Caco-2 (cell line): ENCODE results near the gene PRCC. TPM values are rescaled to one million over a fixed set of nuclear protein-coding genes. Genes with fewer than 3 reads are reported as not detected.

Experiments used
- BruUV-seq: library from RNA; stranded (reverse); fragments of 400-500 nt; replicated peaks from 2 replicates; lab custom pipeline; 2021; lab: Mats Ljungman, UMichigan
- CTCF ChIA-PET: fragments of 300-600 bp; sonication (Branson Sonifier 250); formaldehyde crosslinking; loops from one replicate; lab custom pipeline; 2022; ENCODE audit warnings: antibody characterized with exemption; lab: Charles Lee
- POLR2A ChIA-PET: fragments of 300-600 bp; sonication (Branson Sonifier 250); formaldehyde crosslinking; loops from one replicate; lab custom pipeline; 2022; ENCODE audit warnings: antibody characterized with exemption; lab: Charles Lee
- DNase-seq, 2 experiments: peaks; one replicate each; pipeline versions ENCODE4 v3.0.0 to v3.0.0-alpha.2; 2020 to 2022
- H3K27me3 ChIP-seq: replicated peaks from 2 replicates; pipeline ENCODE4 v1.6.0; 2011; ENCODE audit warnings: low read length; ENCODE audit not compliant: control insufficient read depth, insufficient read depth
- H3K36me3 ChIP-seq: 2 replicates; pipeline ENCODE4 v1.5.1; 2011; ENCODE audit warnings: low read length; ENCODE audit not compliant: control insufficient read depth, insufficient read depth
- H3K4me1 ChIP-seq: fragments of 250-450 bp; sonication (Bioruptor Pico); 2 replicates; pipeline ENCODE4 v1.5.1; 2020; ENCODE audit warnings: mild to moderate bottlenecking
- H3K4me3 ChIP-seq: 2 replicates; pipeline ENCODE4 v1.5.1; 2011; ENCODE audit warnings: low read depth, mild to moderate bottlenecking, control low read depth, low read length
- H3K9me3 ChIP-seq: fragments of 250-450 bp; sonication (Bioruptor Pico); 2 replicates; pipeline ENCODE4 v1.5.1; 2020; ENCODE audit warnings: mild to moderate bottlenecking, moderate library complexity
- H3K27ac Mint-ChIP-seq: one replicate; pipeline ENCODE4 v1.8.0; 2022; ENCODE audit warnings: mixed read lengths; ENCODE audit not compliant: unreplicated experiment
- H3K27me3 Mint-ChIP-seq: one replicate; pipeline ENCODE4 v1.8.0; 2022; ENCODE audit warnings: mixed read lengths; ENCODE audit not compliant: insufficient read depth, unreplicated experiment
- H3K36me3 Mint-ChIP-seq: one replicate; pipeline ENCODE4 v1.8.0; 2022; ENCODE audit warnings: mild to moderate bottlenecking, mixed read lengths; ENCODE audit not compliant: insufficient read depth, unreplicated experiment
- H3K4me1 Mint-ChIP-seq: one replicate; pipeline ENCODE4 v1.8.0; 2022; ENCODE audit warnings: low read depth, mixed read lengths; ENCODE audit not compliant: unreplicated experiment
- H3K4me3 Mint-ChIP-seq: one replicate; pipeline ENCODE4 v1.8.0; 2022; ENCODE audit warnings: mild to moderate bottlenecking, moderate library complexity, mixed read lengths; ENCODE audit not compliant: unreplicated experiment
- H3K9me3 Mint-ChIP-seq: one replicate; pipeline ENCODE4 v1.8.0; 2022; ENCODE audit warnings: mixed read lengths; ENCODE audit not compliant: unreplicated experiment
- CTCF ChIP-seq, 2 experiments: fragments of 200-600 bp in 1 of 2; IDR thresholded peaks; 1 replicate in 1 of 2; 2 replicates in 1 of 2; pipeline versions ENCODE4 v1.5.1 to v1.8.0; 2011 to 2022; ENCODE audit warnings: antibody characterized with exemption in 1 of 2, control low read depth in 1 of 2, inconsistent platforms in 1 of 2, low read depth in 1 of 2, low read length in 1 of 2, mild to moderate bottlenecking in 1 of 2, moderate library complexity in 1 of 2; ENCODE audit not compliant: insufficient read depth in 1 of 2, severe bottlenecking in 1 of 2, unreplicated experiment in 1 of 2
- intact Hi-C: fragments of 100-400 bp; cut with micrococcal nuclease; formaldehyde crosslinking; loops from one replicate; pipeline ENCODE4 v1.10.0; 2022; ENCODE audit not compliant: unreplicated experiment
- total RNA-seq: library from RNA; stranded (reverse); gene quantifications from 2 replicates; pipeline ENCODE4 v1.2.3, GENCODE V29; 2022

PRCC gene
- total RNA-seq, 1 experiment from 2014 or later: 101 TPM

- no peaks in the 10 kb centered on the region for H3K27me3 Mint-ChIP-seq
- Histone ChIP-seq H3K4me1 (peaks cover 40% of the 10 kb centered on the region), H3K4me3 (no peak overlapping the region), H3K9me3 (no peaks in the 10 kb centered on the region), H3K27me3 (no peaks in the 10 kb centered on the region), H3K36me3 (peaks cover 15% of the 10 kb centered on the region)
- TF ChIP-seq CTCF (IDR thresholded peaks at IDR 0.05; ENCODE audit: insufficient read depth in 1 of 2, low read depth in 1 of 2, low read length in 1 of 2, severe bottlenecking in 1 of 2, unreplicated experiment in 1 of 2): no peak
- no TSS peak for BruUV-seq
- ChIA-PET CTCF (no interaction called here), POLR2A (no interaction called here)
- H3K9me3 Mint-ChIP-seq: no peaks in the 10 kb centered on the region
- no peak overlapping the region for H3K4me3 Mint-ChIP-seq
- H3K36me3 Mint-ChIP-seq: peaks cover 81% of the 10 kb centered on the region
- peak overlapping the region; percentile 67 for H3K27ac Mint-ChIP-seq
- no peak for DNase-seq
- intact Hi-C loops: no loop called here
- H3K4me1 Mint-ChIP-seq: peaks cover 43% of the 10 kb centered on the region
Measured at GRCh38 chr1:156744344-156744743, 23.0 kb upstream of the PRCC start.

GRCh38 chr1:156744786-156745419 is 22.4 kb upstream of the PRCC start:
- H3K9me3 Mint-ChIP-seq: no peaks in the 10 kb centered on the region
- H3K4me1 Mint-ChIP-seq: peaks cover 43% of the 10 kb centered on the region
- CTCF ChIA-PET: no interaction called here
- H3K27ac Mint-ChIP-seq: peak overlapping the region; percentile 100
- Histone ChIP-seq H3K4me3 (no peak overlapping the region), H3K4me1 (peaks cover 44% of the 10 kb centered on the region), H3K27me3 (no peaks in the 10 kb centered on the region), H3K9me3 (no peaks in the 10 kb centered on the region), H3K36me3 (peaks cover 15% of the 10 kb centered on the region)
- DNase-seq: no peak
- no peaks in the 10 kb centered on the region for H3K27me3 Mint-ChIP-seq
- no peak for TF ChIP-seq CTCF (IDR thresholded peaks at IDR 0.05; ENCODE audit: insufficient read depth in 1 of 2, low read depth in 1 of 2, low read length in 1 of 2, severe bottlenecking in 1 of 2, unreplicated experiment in 1 of 2)
- intact Hi-C loops: no loop called here
- H3K4me3 Mint-ChIP-seq: no peak overlapping the region
- BruUV-seq: no TSS peak
- H3K36me3 Mint-ChIP-seq: peaks cover 81% of the 10 kb centered on the region
- POLR2A ChIA-PET: no interaction called here

GRCh38 chr1:156745881-156746280 is 21.5 kb upstream of the PRCC start:
- H3K9me3 ChIP-seq: no peaks in the 10 kb centered on the region
- no TSS peak for BruUV-seq
- peaks cover 80% of the 10 kb centered on the region for H3K36me3 Mint-ChIP-seq
- peak overlapping the region; percentile 39 for H3K4me3 ChIP-seq
- ChIA-PET CTCF (interaction anchor here (0.7 to 1.9 kb wide), 2 partner anchors 17 to 20 kb away, joined by 3 to 11 read pairs; partner anchors contain the start of genes ISG20L2 and METTL25B), POLR2A (interaction anchor here (1.6 to 2.8 kb wide), 2 partner anchors 18 to 21 kb away, joined by 13 to 32 read pairs; partner anchors contain the start of genes ISG20L2, METTL25B and PRCC)
- no peaks in the 10 kb centered on the region for H3K27me3 Mint-ChIP-seq
- H3K36me3 ChIP-seq: peaks cover 15% of the 10 kb centered on the region
- no peak for DNase-seq
- H3K4me1 Mint-ChIP-seq: peaks cover 43% of the 10 kb centered on the region
- H3K27me3 ChIP-seq: no peaks in the 10 kb centered on the region
- intact Hi-C loops: loop anchor here (1.0 to 2.0 kb wide), 2 partner anchors 17 to 21 kb away; partner anchors contain the start of genes ISG20L2, METTL25B and PRCC
- no peak for TF ChIP-seq CTCF (IDR thresholded peaks at IDR 0.05; ENCODE audit: insufficient read depth in 1 of 2, low read depth in 1 of 2, low read length in 1 of 2, severe bottlenecking in 1 of 2, unreplicated experiment in 1 of 2)
- peak overlapping the region; percentile 100 for H3K27ac Mint-ChIP-seq
- peaks cover 45% of the 10 kb centered on the region for H3K4me1 ChIP-seq
- H3K9me3 Mint-ChIP-seq: no peaks in the 10 kb centered on the region
- peak overlapping the region; percentile 79 for H3K4me3 Mint-ChIP-seq
